Fibroblast of lung (primary cell): Measurements from ENCODE around the gene VSIG10L. TPM values are rescaled to one million over a fixed set of nuclear protein-coding genes. Genes with fewer than 3 reads are reported as not detected.

Experiments
- DNase-seq, 2 donors: peaks; one replicate each; pipeline versions ENCODE4 v3.0.0 to v3.0.0-alpha.2; 2010; ENCODE audit warnings: low read depth in 2 of 2
- H2AFZ ChIP-seq: 2 replicates; pipeline ENCODE4 v1.5.1; 2012; ENCODE audit warnings: low read length, control low read depth, inconsistent platforms
- H3K27ac ChIP-seq: 2 replicates; pipeline ENCODE4 v1.5.1; 2011; ENCODE audit warnings: low read length, control low read depth; ENCODE audit not compliant: insufficient read depth
- H3K27me3 ChIP-seq: 2 replicates; pipeline ENCODE4 v1.5.1; 2011; ENCODE audit warnings: mild to moderate bottlenecking, low read length; ENCODE audit not compliant: control insufficient read depth, insufficient read depth
- H3K36me3 ChIP-seq: 2 replicates; pipeline ENCODE4 v1.5.1; 2011; ENCODE audit warnings: low read length; ENCODE audit not compliant: control insufficient read depth, insufficient read depth
- H3K4me1 ChIP-seq: 2 replicates; pipeline ENCODE4 v1.5.1; 2011; ENCODE audit warnings: low read length; ENCODE audit not compliant: control insufficient read depth, insufficient read depth; ENCODE audit errors: extremely low read depth
- H3K4me2 ChIP-seq: 2 replicates; pipeline ENCODE4 v1.5.1; 2011; ENCODE audit warnings: low read length, control low read depth; ENCODE audit not compliant: insufficient read depth; ENCODE audit errors: extremely low read depth
- H3K4me3 ChIP-seq, 4 experiments: fragments of 200-600 bp in 1 of 4; sonication (generic) in 1 of 4; replicated peaks in 1 of 4; 2 replicates each; pipeline ENCODE4 v1.5.1; 2011 to 2016; ENCODE audit warnings: low read length in 4 of 4, low read depth in 3 of 4, mild to moderate bottlenecking in 3 of 4, control low read depth in 2 of 4, inconsistent platforms in 1 of 4, mixed read lengths in 1 of 4; ENCODE audit not compliant: insufficient read depth in 1 of 4; ENCODE audit errors: control extremely low read depth in 1 of 4
- H3K79me2 ChIP-seq: 2 replicates; pipeline ENCODE4 v1.5.1; 2012; ENCODE audit warnings: mild to moderate bottlenecking, low read length, inconsistent platforms; ENCODE audit not compliant: control insufficient read depth, insufficient read depth
- H3K9ac ChIP-seq: 2 replicates; pipeline ENCODE4 v1.5.1; 2011; ENCODE audit warnings: mild to moderate bottlenecking, low read length, control low read depth; ENCODE audit not compliant: insufficient read depth
- H3K9me3 ChIP-seq: 2 replicates; pipeline ENCODE4 v1.5.1; 2012; ENCODE audit warnings: low read depth, low read length; ENCODE audit not compliant: control insufficient read depth, insufficient read depth
- H4K20me1 ChIP-seq: 2 replicates; pipeline ENCODE4 v1.5.1; 2011; ENCODE audit warnings: low read length; ENCODE audit not compliant: control insufficient read depth, insufficient read depth; ENCODE audit errors: extremely low read depth
- EZH2 ChIP-seq: IDR thresholded peaks from 2 replicates; pipeline ENCODE4 v1.5.1; 2012; ENCODE audit warnings: low read length, control low read depth, mild to moderate bottlenecking; ENCODE audit errors: missing control alignments
- polyA plus RNA-seq, 2 donors: library from polyadenylated mRNA; depleted of rRNA in 1 of 2; stranded (reverse) in 1 of 2; unstranded in 1 of 2; fragments of >200 nt; gene quantifications; 2 replicates each; pipeline ENCODE4 v1.2.1, GENCODE V29; 2011 to 2012; ENCODE audit warnings: missing spikeins in 1 of 2
- total RNA-seq: library from RNA; depleted of rRNA; stranded (reverse); fragments of >200 nt; gene quantifications from 2 replicates; pipeline ENCODE4 v1.2.1, GENCODE V29; 2014
- TF ChIP-seq, protein P1 (sequence below), 2 donors: IDR thresholded peaks in 1 of 2; conservative IDR thresholded peaks in 1 of 2; 1 replicate in 1 of 2; 2 replicates in 1 of 2; pipeline ENCODE4 v1.5.1; 2011 to 2012; ENCODE audit warnings: low read length in 2 of 2, control low read depth in 1 of 2, inconsistent platforms in 1 of 2, low read depth in 1 of 2, mild to moderate bottlenecking in 1 of 2

Gene VSIG10L
- total and polyA plus RNA-seq, 2 donors (not counting 1 experiment from before 2014, with no cell fraction given) = 0.33 to 0.66 TPM

DNA sequence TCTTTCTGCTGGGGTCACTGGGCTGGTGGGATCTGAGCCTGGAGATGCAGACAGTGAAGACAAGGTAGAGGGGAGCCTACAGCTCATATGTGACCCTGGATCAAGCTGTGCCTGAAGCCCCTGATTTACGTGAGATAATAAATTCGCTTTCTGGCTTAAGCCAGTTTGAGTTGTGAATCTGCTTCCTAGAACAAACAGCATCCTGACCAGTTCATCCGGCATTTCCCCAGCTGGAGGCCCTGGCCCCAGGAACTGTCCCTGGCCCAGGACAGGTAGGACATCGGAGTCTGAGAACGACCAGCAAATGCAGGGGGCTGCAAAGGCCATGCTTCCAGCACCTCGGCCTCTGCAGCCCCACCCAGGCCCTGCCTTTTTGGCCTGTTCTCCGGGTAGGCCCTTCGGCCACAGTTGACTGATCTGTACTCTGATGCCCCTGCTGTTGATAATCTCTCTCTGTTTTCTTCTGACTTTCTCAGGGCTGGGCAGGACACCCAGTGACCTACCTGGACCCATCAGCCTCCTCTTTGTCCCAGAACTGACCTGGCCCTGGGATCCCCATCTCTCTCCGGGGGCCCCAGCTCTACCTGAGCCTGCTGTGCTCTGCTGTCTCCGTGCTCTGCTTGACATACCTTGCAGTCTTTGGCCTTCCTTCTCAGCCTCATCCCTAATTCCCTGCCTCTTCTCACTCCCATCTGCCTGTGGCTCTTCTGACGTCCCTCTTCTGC, 9.5 kb upstream of the VSIG10L start:
- H3K27me3 ChIP-seq = no peaks in the 10 kb centered on the region
- H3K4me3 ChIP-seq = no peak overlapping the region
- H3K4me2 ChIP-seq = no peak overlapping the region
- H3K79me2 ChIP-seq = no peaks in the 10 kb centered on the region
- no peaks in the 10 kb centered on the region for H4K20me1 ChIP-seq
- no peak for TF ChIP-seq EZH2
- TF ChIP-seq, protein P1, sequence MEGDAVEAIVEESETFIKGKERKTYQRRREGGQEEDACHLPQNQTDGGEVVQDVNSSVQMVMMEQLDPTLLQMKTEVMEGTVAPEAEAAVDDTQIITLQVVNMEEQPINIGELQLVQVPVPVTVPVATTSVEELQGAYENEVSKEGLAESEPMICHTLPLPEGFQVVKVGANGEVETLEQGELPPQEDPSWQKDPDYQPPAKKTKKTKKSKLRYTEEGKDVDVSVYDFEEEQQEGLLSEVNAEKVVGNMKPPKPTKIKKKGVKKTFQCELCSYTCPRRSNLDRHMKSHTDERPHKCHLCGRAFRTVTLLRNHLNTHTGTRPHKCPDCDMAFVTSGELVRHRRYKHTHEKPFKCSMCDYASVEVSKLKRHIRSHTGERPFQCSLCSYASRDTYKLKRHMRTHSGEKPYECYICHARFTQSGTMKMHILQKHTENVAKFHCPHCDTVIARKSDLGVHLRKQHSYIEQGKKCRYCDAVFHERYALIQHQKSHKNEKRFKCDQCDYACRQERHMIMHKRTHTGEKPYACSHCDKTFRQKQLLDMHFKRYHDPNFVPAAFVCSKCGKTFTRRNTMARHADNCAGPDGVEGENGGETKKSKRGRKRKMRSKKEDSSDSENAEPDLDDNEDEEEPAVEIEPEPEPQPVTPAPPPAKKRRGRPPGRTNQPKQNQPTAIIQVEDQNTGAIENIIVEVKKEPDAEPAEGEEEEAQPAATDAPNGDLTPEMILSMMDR (conservative IDR thresholded peaks at IDR 0.05 in 1 of 2, IDR thresholded peaks at IDR 0.05 in 1 of 2; ENCODE audit: low read depth in 1 of 2, low read length in 2 of 2) = no peak
- DNase-seq = no peak
- no peak overlapping the region for H3K9ac ChIP-seq
- H3K27ac ChIP-seq = peak overlapping the region; percentile 43
- H2AFZ ChIP-seq = no peak overlapping the region
- H3K36me3 ChIP-seq = peaks cover 4% of the 10 kb centered on the region
- no peaks in the 10 kb centered on the region for H3K4me1 ChIP-seq
- H3K9me3 ChIP-seq = no peaks in the 10 kb centered on the region

DNA sequence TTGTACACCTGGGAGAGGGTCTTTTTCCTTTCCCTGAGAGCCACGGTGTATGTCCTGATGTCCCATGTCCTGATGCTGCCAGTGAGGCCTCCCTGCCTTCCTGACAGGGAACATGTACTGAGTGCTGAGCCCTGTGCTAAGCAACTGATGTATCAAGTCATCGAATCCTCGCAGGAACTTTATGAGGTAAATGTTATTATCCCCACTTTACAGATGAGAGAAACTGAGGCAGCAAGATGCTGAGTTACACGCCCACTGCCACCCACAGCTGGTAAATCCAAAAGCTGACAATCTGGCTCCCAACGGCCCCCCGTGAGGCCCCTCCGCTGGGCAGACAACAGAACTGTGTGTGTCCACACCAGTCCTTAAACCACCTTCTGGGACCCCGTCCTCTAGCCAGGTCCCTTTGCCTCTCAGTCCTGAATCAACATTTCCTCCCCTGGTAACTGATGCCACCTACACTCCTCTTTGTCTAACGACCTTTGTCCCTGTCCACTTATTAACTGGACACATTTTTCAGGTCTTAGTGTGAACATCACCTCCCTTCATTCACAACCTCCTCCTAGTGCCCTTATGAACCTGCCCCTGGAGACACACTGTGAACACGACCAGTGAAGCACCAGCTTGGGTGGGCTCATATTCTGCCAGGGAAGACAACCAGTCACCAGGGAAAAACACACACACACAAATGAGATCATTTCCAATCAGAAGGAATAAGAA, 5.4 kb upstream of the VSIG10L start:
- Histone ChIP-seq H3K4me2 (no peak overlapping the region), H3K4me1 (no peaks in the 10 kb centered on the region), H3K79me2 (no peaks in the 10 kb centered on the region), H3K9ac (no peak overlapping the region), H3K27me3 (no peaks in the 10 kb centered on the region), H2AFZ (no peak overlapping the region), H4K20me1 (no peaks in the 10 kb centered on the region), H3K36me3 (peaks cover 4% of the 10 kb centered on the region), H3K4me3 (no peak overlapping the region), H3K27ac (no peak overlapping the region), H3K9me3 (no peaks in the 10 kb centered on the region)
- DNase-seq = no peak
- no peak for TF ChIP-seq EZH2
- TF ChIP-seq, protein P1 (conservative IDR thresholded peaks at IDR 0.05 in 1 of 2, IDR thresholded peaks at IDR 0.05 in 1 of 2; ENCODE audit: low read depth in 1 of 2, low read length in 2 of 2) = no peak

DNA sequence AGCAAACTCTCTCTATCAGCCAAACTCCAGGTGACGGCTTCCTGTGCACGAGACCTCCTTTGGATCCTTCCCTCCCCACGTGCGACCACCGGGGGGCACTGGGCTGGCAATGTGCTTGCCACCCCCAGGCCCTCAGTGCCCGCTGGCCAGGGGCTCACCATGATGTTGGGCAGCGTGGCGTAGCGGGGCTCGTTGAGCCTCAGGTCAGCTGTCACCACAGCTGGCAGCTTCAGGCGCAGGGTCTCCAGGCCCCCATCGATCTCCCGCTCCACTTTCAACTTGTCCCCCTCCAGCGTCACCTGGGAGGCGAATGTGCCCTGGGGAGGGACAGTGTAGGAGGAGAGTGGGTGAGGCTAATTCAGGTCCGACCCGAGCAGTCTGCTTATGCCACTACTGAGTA, 4.8 kb upstream of the VSIG10L start:
- DNase-seq = no peak

More for the DNA sequence above, 4.8 kb upstream of the VSIG10L start:
- H3K27me3 ChIP-seq = no peaks in the 10 kb centered on the region
- no peak overlapping the region for H3K9ac ChIP-seq
- no peak overlapping the region for H2AFZ ChIP-seq
- H3K4me3 ChIP-seq = no peak overlapping the region
- H3K36me3 ChIP-seq = peaks cover 4% of the 10 kb centered on the region
- no peak overlapping the region for H3K27ac ChIP-seq
- TF ChIP-seq, protein P1 (conservative IDR thresholded peaks at IDR 0.05 in 1 of 2, IDR thresholded peaks at IDR 0.05 in 1 of 2; ENCODE audit: low read depth in 1 of 2, low read length in 2 of 2) = no peak
- no peak for TF ChIP-seq EZH2
- H3K4me1 ChIP-seq = no peaks in the 10 kb centered on the region
- no peaks in the 10 kb centered on the region for H3K9me3 ChIP-seq
- no peaks in the 10 kb centered on the region for H4K20me1 ChIP-seq
- H3K4me2 ChIP-seq = no peak overlapping the region
- no peaks in the 10 kb centered on the region for H3K79me2 ChIP-seq
